GM23338 (cell line): ENCODE results near the gene TGM2. TPM values are rescaled to one million over a fixed set of nuclear protein-coding genes. Genes with fewer than 3 reads are reported as not detected.

Experiments
- ATAC-seq: fragments of 200-7000 bp; cut with Tn5 transposase; 3 replicates; pipeline ENCODE4 v1.9.1; 2020
- DNase-seq: peaks from one replicate; pipeline ENCODE4 v3.0.0-alpha.2; 2015; ENCODE audit warnings: low spot score
- H2AFZ ChIP-seq: fragments of 200-600 bp; sonication (generic); 2 replicates; pipeline ENCODE4 v1.8.0; 2016; ENCODE audit warnings: antibody characterized with exemption, mild to moderate bottlenecking, moderate library complexity
- H3F3A ChIP-seq: fragments of 200-600 bp; sonication (generic); replicated peaks from 2 replicates; pipeline ENCODE4 v1.8.0; 2017; ENCODE audit warnings: antibody characterized with exemption, mixed run types, low read depth
- H3K27ac ChIP-seq: fragments of 200-600 bp; sonication (generic); 2 replicates; pipeline ENCODE4 v1.6.1; 2016; ENCODE audit warnings: low read depth
- H3K27me3 ChIP-seq: fragments of 200-600 bp; sonication (generic); 2 replicates; pipeline ENCODE4 v1.8.0; 2016; ENCODE audit warnings: mild to moderate bottlenecking, mixed run types, moderate library complexity; ENCODE audit not compliant: insufficient read depth
- H3K36me3 ChIP-seq: fragments of 200-600 bp; sonication (generic); 2 replicates; pipeline ENCODE4 v1.8.0; 2016; ENCODE audit warnings: mild to moderate bottlenecking; ENCODE audit not compliant: insufficient read depth
- H3K4me1 ChIP-seq: fragments of 200-600 bp; sonication (generic); 2 replicates; pipeline ENCODE4 v1.8.0; 2016; ENCODE audit warnings: mild to moderate bottlenecking, moderate library complexity; ENCODE audit not compliant: insufficient read depth
- H3K4me2 ChIP-seq: fragments of 200-600 bp; sonication (generic); 2 replicates; pipeline ENCODE4 v1.7.1; 2017; ENCODE audit warnings: mixed run types
- H3K4me3 ChIP-seq: fragments of 200-600 bp; sonication (generic); 2 replicates; pipeline ENCODE4 v1.6.1; 2016; ENCODE audit warnings: mixed run types
- H3K79me2 ChIP-seq: fragments of 200-600 bp; sonication (generic); replicated peaks from 2 replicates; pipeline ENCODE4 v1.8.0; 2017; ENCODE audit warnings: mild to moderate bottlenecking; ENCODE audit not compliant: insufficient read depth
- H3K9me2 ChIP-seq: fragments of 200-600 bp; sonication (generic); 2 replicates; pipeline ENCODE4 v1.8.0; 2017; ENCODE audit not compliant: insufficient read depth
- H4K20me1 ChIP-seq: fragments of 200-600 bp; sonication (generic); replicated peaks from 2 replicates; pipeline ENCODE4 v1.8.0; 2017; ENCODE audit warnings: mild to moderate bottlenecking; ENCODE audit not compliant: insufficient read depth
- H3K27ac Mint-ChIP-seq: 2 replicates; pipeline ENCODE4 v1.8.0; 2020; ENCODE audit warnings: inconsistent platforms, mild to moderate bottlenecking, moderate library complexity, mixed read lengths
- H3K27me3 Mint-ChIP-seq: 3 replicates; pipeline ENCODE4 v1.8.0; 2022; ENCODE audit warnings: low read depth, mild to moderate bottlenecking, moderate library complexity, mixed read lengths, inconsistent platforms; ENCODE audit not compliant: insufficient read depth, poor library complexity
- H3K36me3 Mint-ChIP-seq: 3 replicates; pipeline ENCODE4 v1.8.0; 2021; ENCODE audit warnings: low read depth, mild to moderate bottlenecking, inconsistent platforms, moderate library complexity, mixed read lengths
- H3K4me1 Mint-ChIP-seq: 3 replicates; pipeline ENCODE4 v1.8.0; 2020; ENCODE audit warnings: mild to moderate bottlenecking, inconsistent platforms, mixed read lengths
- H3K4me3 Mint-ChIP-seq: 3 replicates; pipeline ENCODE4 v1.8.0; 2021; ENCODE audit warnings: moderate library complexity, mild to moderate bottlenecking, inconsistent platforms, mixed read lengths
- H3K9me3 Mint-ChIP-seq: 3 replicates; pipeline ENCODE4 v1.8.0; 2020; ENCODE audit warnings: moderate library complexity, mild to moderate bottlenecking, inconsistent platforms, mixed read lengths
- CREB1 ChIP-seq: fragments of 250-450 bp; sonication (Bioruptor Pico); IDR thresholded peaks from 2 replicates; pipeline ENCODE4 v1.5.0; 2020; ENCODE audit warnings: low read depth, mild to moderate bottlenecking, moderate library complexity
- EZH2 ChIP-seq: fragments of 200-600 bp; sonication (generic); IDR thresholded peaks from one replicate; pipeline ENCODE4 v1.8.0; 2017; ENCODE audit warnings: antibody characterized with exemption, mild to moderate bottlenecking, low read depth; ENCODE audit not compliant: unreplicated experiment
- EZH2phosphoT487 ChIP-seq: fragments of 200-600 bp; sonication (generic); IDR thresholded peaks from one replicate; pipeline ENCODE4 v1.8.1; 2018; ENCODE audit warnings: antibody characterized with exemption; ENCODE audit not compliant: unreplicated experiment
- NANOG ChIP-seq: IDR thresholded peaks from 2 replicates; pipeline ENCODE4 v1.6.1; 2016; ENCODE audit warnings: antibody characterized with exemption, borderline replicate concordance
- POLR2AphosphoS5 ChIP-seq: IDR thresholded peaks from 2 replicates; pipeline ENCODE4 v1.6.1; 2016; ENCODE audit warnings: antibody characterized with exemption, low read depth
- polyA plus RNA-seq: library from polyadenylated mRNA; unstranded; fragments of >200 nt; fragmentation: Nextera tagmentation; extraction: Ambion mirVana; gene quantifications from 2 replicates; pipeline ENCODE4 v1.2.1, GENCODE V29; 2016
- total RNA-seq: library from RNA; depleted of rRNA; stranded (reverse); fragments of >200 nt; shearing (Covaris generic); gene quantifications from 2 replicates; pipeline ENCODE4 v1.2.3, GENCODE V29; 2014
- TF ChIP-seq, protein P1 (sequence below): fragments of 250-450 bp; sonication (Bioruptor Pico); IDR thresholded peaks from 2 replicates; pipeline ENCODE4 v1.5.0; 2020; ENCODE audit warnings: mild to moderate bottlenecking, moderate library complexity
- TF ChIP-seq, protein P2 (sequence below), 2 experiments: fragments of 200-600 bp in 1 of 2; sonication (generic) in 1 of 2; conservative IDR thresholded peaks; 2 replicates each; pipeline versions ENCODE4 v1.5.1 to v1.6.1; 2016 to 2017; ENCODE audit warnings: antibody characterized with exemption in 2 of 2, low read depth in 2 of 2, mild to moderate bottlenecking in 2 of 2, moderate library complexity in 1 of 2

The TGM2 gene
- total and polyA plus RNA-seq, 2 experiments from 2014 or later, result 0.45 to 1.0 TPM

DNA sequence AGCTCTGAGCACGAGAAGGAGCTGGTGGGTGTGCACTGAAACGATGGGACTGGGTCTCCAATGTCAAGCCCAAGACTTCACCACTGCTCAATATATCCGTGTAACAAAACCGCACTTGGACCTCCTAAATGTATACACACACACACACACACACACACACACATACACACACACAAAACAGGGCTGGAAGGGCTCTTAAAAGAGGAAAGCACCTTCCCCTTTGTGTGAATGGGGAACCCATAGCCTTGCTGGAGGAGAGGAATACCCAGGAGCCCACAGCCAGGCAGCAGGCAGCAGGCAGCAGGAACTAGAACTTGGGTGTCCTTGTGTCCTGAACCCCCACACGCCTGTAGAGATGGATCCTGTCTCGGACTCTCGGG is 29.8 kb downstream of the TGM2 start:
- no peak overlapping the region for H3K27ac ChIP-seq
- no peaks in the 10 kb centered on the region for H3K79me2 ChIP-seq
- H3K27me3 ChIP-seq, result no peaks in the 10 kb centered on the region
- H3K4me2 ChIP-seq, result no peak overlapping the region
- H3K9me3 Mint-ChIP-seq, result no peaks in the 10 kb centered on the region; the same call in 2 of the 3 replicates
- H3K27me3 Mint-ChIP-seq, result no peaks in the 10 kb centered on the region
- no peak overlapping the region for H3K4me3 ChIP-seq
- no peaks in the 10 kb centered on the region for H4K20me1 ChIP-seq
- H3K36me3 Mint-ChIP-seq, result no peaks in the 10 kb centered on the region
- H3K27ac Mint-ChIP-seq, result no peak overlapping the region
- ATAC-seq, result no peak
- H3K4me1 ChIP-seq, result peaks cover 3% of the 10 kb centered on the region; the same call in 1 of the 2 replicates
- H3K36me3 ChIP-seq, result no peaks in the 10 kb centered on the region
- no peaks in the 10 kb centered on the region for H3F3A ChIP-seq
- H3K4me3 Mint-ChIP-seq, result no peak overlapping the region
- DNase-seq, result no peak
- H2AFZ ChIP-seq, result no peak overlapping the region
- H3K9me2 ChIP-seq, result no peaks in the 10 kb centered on the region
- H3K4me1 Mint-ChIP-seq, result peaks cover 3% of the 10 kb centered on the region; the same call in 2 of the 3 replicates
- TF ChIP-seq EZH2 (no peak), POLR2AphosphoS5 (no peak), NANOG (no peak), CREB1 (CRISPR knock-in tag) (no peak), EZH2phosphoT487 (no peak)
- TF ChIP-seq, protein P1, sequence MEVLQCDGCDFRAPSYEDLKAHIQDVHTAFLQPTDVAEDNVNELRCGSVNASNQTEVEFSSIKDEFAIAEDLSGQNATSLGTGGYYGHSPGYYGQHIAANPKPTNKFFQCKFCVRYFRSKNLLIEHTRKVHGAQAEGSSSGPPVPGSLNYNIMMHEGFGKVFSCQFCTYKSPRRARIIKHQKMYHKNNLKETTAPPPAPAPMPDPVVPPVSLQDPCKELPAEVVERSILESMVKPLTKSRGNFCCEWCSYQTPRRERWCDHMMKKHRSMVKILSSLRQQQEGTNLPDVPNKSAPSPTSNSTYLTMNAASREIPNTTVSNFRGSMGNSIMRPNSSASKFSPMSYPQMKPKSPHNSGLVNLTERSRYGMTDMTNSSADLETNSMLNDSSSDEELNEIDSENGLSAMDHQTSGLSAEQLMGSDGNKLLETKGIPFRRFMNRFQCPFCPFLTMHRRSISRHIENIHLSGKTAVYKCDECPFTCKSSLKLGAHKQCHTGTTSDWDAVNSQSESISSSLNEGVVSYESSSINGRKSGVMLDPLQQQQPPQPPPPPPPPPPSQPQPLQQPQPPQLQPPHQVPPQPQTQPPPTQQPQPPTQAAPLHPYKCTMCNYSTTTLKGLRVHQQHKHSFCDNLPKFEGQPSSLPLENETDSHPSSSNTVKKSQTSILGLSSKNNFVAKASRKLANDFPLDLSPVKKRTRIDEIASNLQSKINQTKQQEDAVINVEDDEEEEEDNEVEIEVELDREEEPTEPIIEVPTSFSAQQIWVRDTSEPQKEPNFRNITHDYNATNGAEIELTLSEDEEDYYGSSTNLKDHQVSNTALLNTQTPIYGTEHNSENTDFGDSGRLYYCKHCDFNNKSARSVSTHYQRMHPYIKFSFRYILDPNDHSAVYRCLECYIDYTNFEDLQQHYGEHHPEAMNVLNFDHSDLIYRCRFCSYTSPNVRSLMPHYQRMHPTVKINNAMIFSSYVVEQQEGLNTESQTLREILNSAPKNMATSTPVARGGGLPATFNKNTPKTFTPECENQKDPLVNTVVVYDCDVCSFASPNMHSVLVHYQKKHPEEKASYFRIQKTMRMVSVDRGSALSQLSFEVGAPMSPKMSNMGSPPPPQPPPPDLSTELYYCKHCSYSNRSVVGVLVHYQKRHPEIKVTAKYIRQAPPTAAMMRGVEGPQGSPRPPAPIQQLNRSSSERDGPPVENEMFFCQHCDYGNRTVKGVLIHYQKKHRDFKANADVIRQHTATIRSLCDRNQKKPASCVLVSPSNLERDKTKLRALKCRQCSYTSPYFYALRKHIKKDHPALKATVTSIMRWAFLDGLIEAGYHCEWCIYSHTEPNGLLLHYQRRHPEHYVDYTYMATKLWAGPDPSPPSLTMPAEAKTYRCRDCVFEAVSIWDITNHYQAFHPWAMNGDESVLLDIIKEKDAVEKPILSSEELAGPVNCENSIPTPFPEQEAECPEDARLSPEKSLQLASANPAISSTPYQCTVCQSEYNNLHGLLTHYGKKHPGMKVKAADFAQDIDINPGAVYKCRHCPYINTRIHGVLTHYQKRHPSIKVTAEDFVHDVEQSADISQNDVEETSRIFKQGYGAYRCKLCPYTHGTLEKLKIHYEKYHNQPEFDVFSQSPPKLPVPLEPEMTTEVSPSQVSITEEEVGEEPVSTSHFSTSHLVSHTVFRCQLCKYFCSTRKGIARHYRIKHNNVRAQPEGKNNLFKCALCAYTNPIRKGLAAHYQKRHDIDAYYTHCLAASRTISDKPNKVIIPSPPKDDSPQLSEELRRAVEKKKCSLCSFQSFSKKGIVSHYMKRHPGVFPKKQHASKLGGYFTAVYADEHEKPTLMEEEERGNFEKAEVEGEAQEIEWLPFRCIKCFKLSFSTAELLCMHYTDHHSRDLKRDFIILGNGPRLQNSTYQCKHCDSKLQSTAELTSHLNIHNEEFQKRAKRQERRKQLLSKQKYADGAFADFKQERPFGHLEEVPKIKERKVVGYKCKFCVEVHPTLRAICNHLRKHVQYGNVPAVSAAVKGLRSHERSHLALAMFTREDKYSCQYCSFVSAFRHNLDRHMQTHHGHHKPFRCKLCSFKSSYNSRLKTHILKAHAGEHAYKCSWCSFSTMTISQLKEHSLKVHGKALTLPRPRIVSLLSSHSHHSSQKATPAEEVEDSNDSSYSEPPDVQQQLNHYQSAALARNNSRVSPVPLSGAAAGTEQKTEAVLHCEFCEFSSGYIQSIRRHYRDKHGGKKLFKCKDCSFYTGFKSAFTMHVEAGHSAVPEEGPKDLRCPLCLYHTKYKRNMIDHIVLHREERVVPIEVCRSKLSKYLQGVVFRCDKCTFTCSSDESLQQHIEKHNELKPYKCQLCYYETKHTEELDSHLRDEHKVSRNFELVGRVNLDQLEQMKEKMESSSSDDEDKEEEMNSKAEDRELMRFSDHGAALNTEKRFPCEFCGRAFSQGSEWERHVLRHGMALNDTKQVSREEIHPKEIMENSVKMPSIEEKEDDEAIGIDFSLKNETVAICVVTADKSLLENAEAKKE (CRISPR knock-in tag), result no peak
- TF ChIP-seq, protein P2, sequence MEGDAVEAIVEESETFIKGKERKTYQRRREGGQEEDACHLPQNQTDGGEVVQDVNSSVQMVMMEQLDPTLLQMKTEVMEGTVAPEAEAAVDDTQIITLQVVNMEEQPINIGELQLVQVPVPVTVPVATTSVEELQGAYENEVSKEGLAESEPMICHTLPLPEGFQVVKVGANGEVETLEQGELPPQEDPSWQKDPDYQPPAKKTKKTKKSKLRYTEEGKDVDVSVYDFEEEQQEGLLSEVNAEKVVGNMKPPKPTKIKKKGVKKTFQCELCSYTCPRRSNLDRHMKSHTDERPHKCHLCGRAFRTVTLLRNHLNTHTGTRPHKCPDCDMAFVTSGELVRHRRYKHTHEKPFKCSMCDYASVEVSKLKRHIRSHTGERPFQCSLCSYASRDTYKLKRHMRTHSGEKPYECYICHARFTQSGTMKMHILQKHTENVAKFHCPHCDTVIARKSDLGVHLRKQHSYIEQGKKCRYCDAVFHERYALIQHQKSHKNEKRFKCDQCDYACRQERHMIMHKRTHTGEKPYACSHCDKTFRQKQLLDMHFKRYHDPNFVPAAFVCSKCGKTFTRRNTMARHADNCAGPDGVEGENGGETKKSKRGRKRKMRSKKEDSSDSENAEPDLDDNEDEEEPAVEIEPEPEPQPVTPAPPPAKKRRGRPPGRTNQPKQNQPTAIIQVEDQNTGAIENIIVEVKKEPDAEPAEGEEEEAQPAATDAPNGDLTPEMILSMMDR (conservative IDR thresholded peaks at IDR 0.05; ENCODE audit: low read depth in 2 of 2), result no peak
